Activated naive CD8-positive, alpha-beta T cell treated with anti-CD3 and anti-CD28 coated beads for 36 hours (primary cell): ENCODE results near the gene ACACB. TPM values are rescaled to one million over a fixed set of nuclear protein-coding genes. Genes with fewer than 3 reads are reported as not detected.

Experiments
- DNase-seq: peaks from one replicate; pipeline ENCODE4 v3.0.0; 2021
- H3K27ac Mint-ChIP-seq: one replicate; pipeline ENCODE4 v1.8.0; 2022; ENCODE audit warnings: mild to moderate bottlenecking, moderate library complexity, mixed read lengths
- H3K27me3 Mint-ChIP-seq: one replicate; pipeline ENCODE4 v1.8.0; 2022; ENCODE audit warnings: mild to moderate bottlenecking, mixed read lengths
- H3K36me3 Mint-ChIP-seq: one replicate; pipeline ENCODE4 v1.8.0; 2021; ENCODE audit warnings: mild to moderate bottlenecking, mixed read lengths
- H3K4me1 Mint-ChIP-seq: one replicate; pipeline ENCODE4 v1.8.0; 2021; ENCODE audit warnings: mixed read lengths
- H3K4me3 Mint-ChIP-seq: one replicate; pipeline ENCODE4 v1.8.0; 2022; ENCODE audit warnings: mild to moderate bottlenecking, moderate library complexity, mixed read lengths
- H3K9me3 Mint-ChIP-seq: one replicate; pipeline ENCODE4 v1.8.0; 2022; ENCODE audit warnings: mixed read lengths
- total RNA-seq, 2 experiments: library from RNA; stranded (reverse); gene quantifications; one replicate each; pipeline ENCODE4 v1.2.3, GENCODE V29; 2021

Gene ACACB
- total RNA-seq, 2 experiments from 2014 or later: 7.8 to 8.8 TPM

GRCh38 chr12:109192358-109192757, 76.0 kb downstream of the ACACB start:
- Mint-ChIP-seq H3K4me3 (no peak overlapping the region), H3K27ac (no peak overlapping the region), H3K4me1 (no peaks in the 10 kb centered on the region)

GRCh38 chr12:109193896-109194295, 77.5 kb downstream of the ACACB start:
- H3K4me3 Mint-ChIP-seq: no peak overlapping the region
- H3K36me3 Mint-ChIP-seq: peaks cover 12% of the 10 kb centered on the region
- no peaks in the 10 kb centered on the region for H3K4me1 Mint-ChIP-seq
- no peak for DNase-seq
- H3K27ac Mint-ChIP-seq: no peak overlapping the region
- no peaks in the 10 kb centered on the region for H3K27me3 Mint-ChIP-seq
- peaks cover 2% of the 10 kb centered on the region for H3K9me3 Mint-ChIP-seq

More at GRCh38 chr12:109192358-109192757, 76.0 kb downstream of the ACACB start:
- Mint-ChIP-seq H3K9me3 (peaks cover 2% of the 10 kb centered on the region), H3K36me3 (peaks cover 12% of the 10 kb centered on the region), H3K27me3 (no peaks in the 10 kb centered on the region)
- DNase-seq: no peak

GRCh38 chr12:109196332-109196731, 79.9 kb downstream of the ACACB start:
- peaks cover 2% of the 10 kb centered on the region for H3K9me3 Mint-ChIP-seq
- no peak overlapping the region for H3K27ac Mint-ChIP-seq
- no peak overlapping the region for H3K4me3 Mint-ChIP-seq
- H3K27me3 Mint-ChIP-seq: no peaks in the 10 kb centered on the region
- no peaks in the 10 kb centered on the region for H3K4me1 Mint-ChIP-seq
- H3K36me3 Mint-ChIP-seq: peaks cover 11% of the 10 kb centered on the region
- no peak for DNase-seq

- Mint-ChIP-seq H3K27me3 (no peaks in the 10 kb centered on the region), H3K9me3 (peaks cover 2% of the 10 kb centered on the region), H3K4me1 (no peaks in the 10 kb centered on the region), H3K36me3 (peaks cover 11% of the 10 kb centered on the region), H3K27ac (no peak overlapping the region), H3K4me3 (no peak overlapping the region)
- DNase-seq: no peak
Measured at GRCh38 chr12:109197327-109197726, 80.9 kb downstream of the ACACB start.

GRCh38 chr12:109199324-109199723, 82.9 kb downstream of the ACACB start:
- Mint-ChIP-seq H3K27ac (no peak overlapping the region), H3K27me3 (no peaks in the 10 kb centered on the region)

GRCh38 chr12:109200825-109201495, 84.6 kb downstream of the ACACB start:
- H3K4me3 Mint-ChIP-seq: no peak overlapping the region
- no peaks in the 10 kb centered on the region for H3K27me3 Mint-ChIP-seq
- peaks cover 2% of the 10 kb centered on the region for H3K9me3 Mint-ChIP-seq
- H3K4me1 Mint-ChIP-seq: no peaks in the 10 kb centered on the region
- peaks cover 6% of the 10 kb centered on the region for H3K36me3 Mint-ChIP-seq
- no peak for DNase-seq
- no peak overlapping the region for H3K27ac Mint-ChIP-seq

More at GRCh38 chr12:109199324-109199723, 82.9 kb downstream of the ACACB start:
- Mint-ChIP-seq H3K4me3 (no peak overlapping the region), H3K36me3 (peaks cover 11% of the 10 kb centered on the region), H3K9me3 (peaks cover 2% of the 10 kb centered on the region), H3K4me1 (no peaks in the 10 kb centered on the region)
- DNase-seq: no peak

GRCh38 chr12:109201496-109201885, 85.1 kb downstream of the ACACB start:
- no peak overlapping the region for H3K27ac Mint-ChIP-seq
- H3K4me1 Mint-ChIP-seq: no peaks in the 10 kb centered on the region
- DNase-seq: no peak
- no peaks in the 10 kb centered on the region for H3K27me3 Mint-ChIP-seq
- no peak overlapping the region for H3K4me3 Mint-ChIP-seq
- H3K9me3 Mint-ChIP-seq: no peaks in the 10 kb centered on the region
- H3K36me3 Mint-ChIP-seq: peaks cover under 1% of the 10 kb centered on the region

DNA sequence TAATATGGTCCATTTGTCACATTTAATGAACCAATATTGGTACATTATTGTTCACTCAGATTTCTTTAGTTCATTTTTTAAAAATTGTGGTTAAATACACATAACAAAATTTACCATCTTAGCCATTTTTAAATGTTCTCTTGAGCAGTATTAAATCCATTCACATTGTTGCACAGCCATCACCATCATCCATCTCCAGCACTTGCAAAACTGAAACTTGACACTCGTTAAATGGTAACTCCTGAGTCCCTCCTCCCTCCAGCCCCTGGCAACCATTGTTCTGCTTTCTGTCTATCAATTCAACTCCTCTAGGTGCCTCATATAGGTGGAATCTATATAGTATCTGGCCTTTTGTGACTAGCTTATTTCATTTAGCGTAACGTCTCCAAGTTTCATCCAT, 86.4 kb downstream of the ACACB start:
- Mint-ChIP-seq H3K27ac (no peak overlapping the region), H3K4me1 (no peaks in the 10 kb centered on the region), H3K36me3 (no peaks in the 10 kb centered on the region), H3K27me3 (no peaks in the 10 kb centered on the region), H3K9me3 (no peaks in the 10 kb centered on the region), H3K4me3 (no peak overlapping the region)
- no peak for DNase-seq

GRCh38 chr12:109203480-109203879, 87.1 kb downstream of the ACACB start:
- no peak for DNase-seq
- Mint-ChIP-seq H3K9me3 (no peaks in the 10 kb centered on the region), H3K36me3 (no peaks in the 10 kb centered on the region), H3K4me1 (no peaks in the 10 kb centered on the region), H3K27me3 (no peaks in the 10 kb centered on the region), H3K4me3 (no peak overlapping the region), H3K27ac (no peak overlapping the region)

DNA sequence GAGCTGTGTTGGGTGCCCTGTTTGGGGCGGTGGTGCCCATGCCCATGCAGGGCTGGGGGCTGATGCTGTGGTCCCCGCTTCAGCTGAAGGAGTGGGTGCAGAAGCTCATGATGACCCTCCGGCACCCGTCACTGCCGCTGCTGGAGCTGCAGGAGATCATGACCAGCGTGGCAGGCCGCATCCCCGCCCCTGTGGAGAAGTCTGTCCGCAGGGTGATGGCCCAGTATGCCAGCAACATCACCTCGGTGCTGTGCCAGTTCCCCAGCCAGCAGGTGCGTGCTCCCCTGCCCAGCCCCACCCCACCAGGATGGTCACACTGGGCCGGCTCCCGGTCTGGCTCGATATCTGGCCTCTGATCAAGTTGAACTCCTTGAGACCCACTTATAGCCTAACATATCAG, 92.7 kb downstream of the ACACB start:
- DNase-seq: no peak
- H3K9me3 Mint-ChIP-seq: no peaks in the 10 kb centered on the region
- peaks cover 3% of the 10 kb centered on the region for H3K36me3 Mint-ChIP-seq
- no peak overlapping the region for H3K4me3 Mint-ChIP-seq
- H3K27me3 Mint-ChIP-seq: no peaks in the 10 kb centered on the region
- no peak overlapping the region for H3K27ac Mint-ChIP-seq
- H3K4me1 Mint-ChIP-seq: no peaks in the 10 kb centered on the region

DNA sequence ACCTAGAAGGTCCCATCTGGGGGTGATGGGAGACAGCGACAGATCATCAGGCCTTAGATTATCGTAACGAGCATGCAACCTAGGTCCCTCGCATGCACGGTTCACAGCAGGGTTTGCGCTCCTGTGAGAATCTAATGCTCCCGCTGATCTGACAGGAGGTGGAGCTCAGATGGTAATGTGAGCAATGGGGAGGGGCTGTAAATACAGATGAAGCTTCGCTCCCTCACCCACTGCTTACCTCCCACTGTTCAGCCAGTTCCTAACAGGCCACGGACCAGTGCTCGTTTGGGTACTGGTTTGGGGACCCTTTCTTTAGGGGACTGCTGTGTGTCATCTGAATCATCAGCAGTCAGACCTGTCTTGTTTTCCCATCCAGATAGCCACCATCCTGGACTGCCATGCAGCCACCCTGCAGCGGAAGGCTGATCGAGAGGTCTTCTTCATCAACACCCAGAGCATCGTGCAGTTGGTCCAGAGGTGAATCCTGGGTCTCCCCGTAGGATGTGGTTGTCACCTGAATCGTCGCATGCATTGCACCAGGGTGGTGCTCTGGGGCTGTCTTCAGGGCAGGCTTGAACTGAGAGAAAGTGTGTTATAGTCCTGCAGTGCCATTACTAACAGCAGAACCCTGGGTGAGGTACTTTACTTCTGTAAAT, 96.2 kb downstream of the ACACB start:
- no peak overlapping the region for H3K27ac Mint-ChIP-seq

GRCh38 chr12:109214131-109214530, 97.7 kb downstream of the ACACB start:
- no peak overlapping the region for H3K4me3 Mint-ChIP-seq
- H3K27ac Mint-ChIP-seq: no peak overlapping the region
- H3K4me1 Mint-ChIP-seq: no peaks in the 10 kb centered on the region
- H3K27me3 Mint-ChIP-seq: no peaks in the 10 kb centered on the region
- H3K36me3 Mint-ChIP-seq: peaks cover 10% of the 10 kb centered on the region
- DNase-seq: no peak
- H3K9me3 Mint-ChIP-seq: no peaks in the 10 kb centered on the region

More for the DNA sequence above, 96.2 kb downstream of the ACACB start:
- no peaks in the 10 kb centered on the region for H3K4me1 Mint-ChIP-seq
- H3K27me3 Mint-ChIP-seq: no peaks in the 10 kb centered on the region
- H3K4me3 Mint-ChIP-seq: no peak overlapping the region
- no peak for DNase-seq
- H3K9me3 Mint-ChIP-seq: no peaks in the 10 kb centered on the region
- peaks cover 10% of the 10 kb centered on the region for H3K36me3 Mint-ChIP-seq

- H3K9me3 Mint-ChIP-seq: no peaks in the 10 kb centered on the region
- H3K4me3 Mint-ChIP-seq: no peak overlapping the region
- no peaks in the 10 kb centered on the region for H3K4me1 Mint-ChIP-seq
- DNase-seq: no peak
- H3K36me3 Mint-ChIP-seq: peaks cover 12% of the 10 kb centered on the region
- H3K27me3 Mint-ChIP-seq: no peaks in the 10 kb centered on the region
- no peak overlapping the region for H3K27ac Mint-ChIP-seq
Measured at GRCh38 chr12:109218996-109219395, 102.6 kb downstream of the ACACB start.

- Mint-ChIP-seq H3K27ac (no peak overlapping the region), H3K27me3 (no peaks in the 10 kb centered on the region), H3K36me3 (peaks cover 12% of the 10 kb centered on the region), H3K9me3 (no peaks in the 10 kb centered on the region), H3K4me1 (no peaks in the 10 kb centered on the region), H3K4me3 (no peak overlapping the region)
- DNase-seq: no peak
Measured at GRCh38 chr12:109219938-109220337, 103.6 kb downstream of the ACACB start.

- no peaks in the 10 kb centered on the region for H3K4me1 Mint-ChIP-seq
- no peaks in the 10 kb centered on the region for H3K27me3 Mint-ChIP-seq
- H3K9me3 Mint-ChIP-seq: no peaks in the 10 kb centered on the region
- DNase-seq: no peak
- H3K36me3 Mint-ChIP-seq: peaks cover 12% of the 10 kb centered on the region
- H3K27ac Mint-ChIP-seq: no peak overlapping the region
- H3K4me3 Mint-ChIP-seq: no peak overlapping the region
Measured at GRCh38 chr12:109221277-109221931, 105.0 kb downstream of the ACACB start.
